IMR-90 (cell line): ENCODE results near the gene OPN5. TPM values are rescaled to one million over a fixed set of nuclear protein-coding genes. Genes with fewer than 3 reads are reported as not detected.

Experiments used
- ATAC-seq: fragments of 200-7000 bp; cut with Tn5 transposase; 2 replicates; pipeline ENCODE4 v1.9.1; 2020; ENCODE audit warnings: low read depth, mild to moderate bottlenecking, moderate library complexity
- BruUV-seq: library from RNA; stranded (reverse); fragments of 400-500 nt; replicated peaks from 2 replicates; lab custom pipeline; 2021; lab: Mats Ljungman, UMichigan
- CTCF ChIA-PET: fragments of 300-600 bp; formaldehyde crosslinking; extraction: SDS; loops from one replicate; lab custom pipeline; 2021; ENCODE audit warnings: antibody characterized with exemption; lab: Yijun Ruan, JAX
- POLR2A ChIA-PET: fragments of 300-600 bp; sonication (Branson Sonifier 250); formaldehyde crosslinking; loops from one replicate; lab custom pipeline; 2022; ENCODE audit warnings: antibody characterized with exemption; ENCODE audit not compliant: unreplicated experiment; lab: Charles Lee
- DNase-seq: peaks from one replicate; pipeline ENCODE4 v3.0.0; 2013
- H2AFZ ChIP-seq: replicated peaks from 2 replicates; pipeline ENCODE3; 2013; ENCODE audit warnings: low read length, mild to moderate bottlenecking; ENCODE audit not compliant: poor library complexity
- H2AK5ac ChIP-seq: 2 replicates; pipeline ENCODE4 v1.6.1; 2013; ENCODE audit warnings: low read depth, low read length, inconsistent platforms
- H2AK9ac ChIP-seq: replicated peaks from 2 replicates; pipeline ENCODE3; 2013; ENCODE audit warnings: mild to moderate bottlenecking, low read depth, low read length, moderate library complexity; ENCODE audit not compliant: poor library complexity
- H2BK120ac ChIP-seq: 2 replicates; pipeline ENCODE4 v1.6.1; 2013; ENCODE audit warnings: low read depth, low read length, inconsistent platforms
- H2BK15ac ChIP-seq: 3 replicates; pipeline ENCODE4 v1.6.1; 2013; ENCODE audit warnings: low read depth, low read length, inconsistent platforms
- H2BK20ac ChIP-seq: 2 replicates; pipeline ENCODE4 v1.6.1; 2013; ENCODE audit warnings: low read depth, mild to moderate bottlenecking, inconsistent platforms, low read length, moderate library complexity
- H2BK5ac ChIP-seq: 2 replicates; pipeline ENCODE4 v1.6.1; 2013; ENCODE audit warnings: mild to moderate bottlenecking, low read depth, low read length, inconsistent platforms; ENCODE audit not compliant: poor library complexity, severe bottlenecking
- H3K14ac ChIP-seq: replicated peaks from 2 replicates; pipeline ENCODE4 v1.6.1; 2013; ENCODE audit warnings: low read depth, low read length, inconsistent platforms
- H3K18ac ChIP-seq: 2 replicates; pipeline ENCODE4 v1.6.1; 2013; ENCODE audit warnings: low read depth, low read length, control low read depth
- H3K23ac ChIP-seq: 2 replicates; pipeline ENCODE4 v1.6.1; 2013; ENCODE audit warnings: low read depth, low read length, inconsistent platforms
- H3K27ac ChIP-seq: 2 replicates; pipeline ENCODE4 v1.5.1; 2013; ENCODE audit warnings: mild to moderate bottlenecking, control low read depth, low read length; ENCODE audit not compliant: insufficient read depth
- H3K27me3 ChIP-seq: 2 replicates; pipeline ENCODE4 v1.6.1; 2013; ENCODE audit warnings: low read length; ENCODE audit not compliant: control insufficient read depth, insufficient read depth
- H3K36me3 ChIP-seq: 2 replicates; pipeline ENCODE4 v1.6.1; 2013; ENCODE audit warnings: low read length, mixed read lengths; ENCODE audit not compliant: control insufficient read depth, insufficient read depth
- H3K4ac ChIP-seq: 2 replicates; pipeline ENCODE4 v1.6.1; 2013; ENCODE audit warnings: low read depth, low read length, inconsistent platforms
- H3K4me1 ChIP-seq: 2 replicates; pipeline ENCODE4 v1.6.1; 2013; ENCODE audit warnings: low read length, mixed read lengths; ENCODE audit not compliant: control insufficient read depth, insufficient read depth
- H3K4me2 ChIP-seq: 2 replicates; pipeline ENCODE4 v1.6.1; 2013; ENCODE audit warnings: low read depth, mild to moderate bottlenecking, control low read depth, low read length, moderate library complexity
- H3K4me3 ChIP-seq: 2 replicates; pipeline ENCODE4 v1.5.1; 2013; ENCODE audit warnings: low read depth, mild to moderate bottlenecking, control low read depth, low read length, moderate library complexity; ENCODE audit not compliant: insufficient read depth
- H3K56ac ChIP-seq: 2 replicates; pipeline ENCODE4 v1.6.1; 2013; ENCODE audit warnings: low read length, inconsistent platforms; ENCODE audit not compliant: insufficient read depth; ENCODE audit errors: extremely low read depth
- H3K79me1 ChIP-seq, 2 experiments: 2 replicates each; pipeline ENCODE4 v1.6.1; 2013; ENCODE audit warnings: low read length in 2 of 2, inconsistent platforms in 1 of 2, low read depth in 1 of 2
- H3K9ac ChIP-seq: 2 replicates; pipeline ENCODE4 v1.6.1; 2013; ENCODE audit warnings: low read depth, low read length, control low read depth
- H3K9me1 ChIP-seq: 2 replicates; pipeline ENCODE4 v1.6.1; 2013; ENCODE audit warnings: low read length, inconsistent platforms; ENCODE audit not compliant: insufficient read depth
- H3K9me3 ChIP-seq: 2 replicates; pipeline ENCODE4 v1.6.1; 2013; ENCODE audit warnings: low read length; ENCODE audit not compliant: control insufficient read depth, insufficient read depth
- H4K20me1 ChIP-seq: 2 replicates; pipeline ENCODE4 v1.6.1; 2013; ENCODE audit warnings: low read length, inconsistent platforms; ENCODE audit not compliant: insufficient read depth
- H4K5ac ChIP-seq: 2 replicates; pipeline ENCODE4 v1.6.1; 2013; ENCODE audit warnings: mild to moderate bottlenecking, low read depth, low read length, control low read depth
- H4K8ac ChIP-seq, 2 experiments: 2 replicates each; pipeline ENCODE4 v1.6.1; 2013; ENCODE audit warnings: low read depth in 2 of 2, low read length in 2 of 2, control low read depth in 1 of 2, inconsistent platforms in 1 of 2
- H4K91ac ChIP-seq: 2 replicates; pipeline ENCODE4 v1.6.1; 2013; ENCODE audit warnings: low read depth, low read length, inconsistent platforms; ENCODE audit not compliant: insufficient read depth
- BHLHE40 ChIP-seq: fragments of 150-350 bp; IDR thresholded peaks from 2 replicates; pipeline ENCODE4 v1.6.1; 2016; ENCODE audit warnings: mild to moderate bottlenecking, low read depth, low read length
- CTCF ChIP-seq: conservative IDR thresholded peaks from 2 replicates; pipeline ENCODE4 v1.5.1; 2012; ENCODE audit warnings: mild to moderate bottlenecking, low read depth, low read length, improper control_type of control experiment
- ELK1 ChIP-seq: fragments of 150-350 bp; IDR thresholded peaks from 2 replicates; pipeline ENCODE4 v1.6.1; 2016; ENCODE audit warnings: low read depth, mild to moderate bottlenecking, low read length, moderate library complexity, borderline replicate concordance
- MAZ ChIP-seq: IDR thresholded peaks from 2 replicates; pipeline ENCODE4 v1.6.1; 2012; ENCODE audit warnings: low read depth, mild to moderate bottlenecking, low read length, improper control_type of control experiment, moderate library complexity, borderline replicate concordance
- MXI1 ChIP-seq: IDR thresholded peaks from 2 replicates; pipeline ENCODE4 v1.6.1; 2012; ENCODE audit warnings: low read depth, mild to moderate bottlenecking, low read length, moderate library complexity, borderline replicate concordance
- POLR2A ChIP-seq: IDR thresholded peaks from 2 replicates; pipeline ENCODE4 v1.6.1; 2012; ENCODE audit warnings: mild to moderate bottlenecking, low read depth, low read length
- RCOR1 ChIP-seq: IDR thresholded peaks from 2 replicates; pipeline ENCODE4 v1.6.1; 2012; ENCODE audit warnings: mild to moderate bottlenecking, low read length, improper control_type of control experiment; ENCODE audit not compliant: insufficient replicate concordance
- SMC3 ChIP-seq: fragments of 150-350 bp; IDR thresholded peaks from 2 replicates; pipeline ENCODE4 v1.6.1; 2016; ENCODE audit warnings: low read depth, mild to moderate bottlenecking, antibody characterized with exemption, low read length, moderate library complexity
- USF2 ChIP-seq: fragments of 150-350 bp; IDR thresholded peaks from 2 replicates; pipeline ENCODE4 v1.6.1; 2017; ENCODE audit warnings: mild to moderate bottlenecking, antibody characterized with exemption, low read length, low read depth
- WGBS, 2 experiments: methylation state at CpG; one replicate each; pipeline versions ENCODE4 v1.1.5 to v1.1.7; 2013; ENCODE audit warnings: missing lambda C conversion rate in 2 of 2; ENCODE audit not compliant: insufficient read length in 1 of 2; ENCODE audit errors: extremely low coverage in 2 of 2; 5-methylcytosine and 5-hydroxymethylcytosine counted together
- dilution Hi-C: fragments of 300-500 bp; cut with HindIII; formaldehyde crosslinking; loops from one replicate; pipeline ENCODE4 v1.14.3; 2018; ENCODE audit warnings: low sequenced_read_pairs; ENCODE audit not compliant: unreplicated experiment
- in situ Hi-C: fragments of 300-500 bp; cut with MboI; formaldehyde crosslinking; loops from 3 replicates; pipeline ENCODE4 v1.14.3; 2019; ENCODE audit warnings: low sequenced_read_pairs, inconsistent platforms, mixed read lengths
- intact Hi-C: fragments of 100-400 bp; cut with micrococcal nuclease; formaldehyde crosslinking; loops from 2 replicates; pipeline ENCODE4 v1.10.0; 2022
- polyA plus RNA-seq, 3 experiments: library from polyadenylated mRNA; depleted of rRNA; stranded (reverse); fragments of >200 nt; gene quantifications; 2 replicates each; pipeline ENCODE4 v1.2.3, GENCODE V29; 2012; ENCODE audit warnings: low replicate concordance in 1 of 3
- total RNA-seq: library from RNA; depleted of rRNA; stranded (reverse); fragments of >200 nt; gene quantifications from 2 replicates; pipeline ENCODE4 v1.2.3, GENCODE V29; 2012

The OPN5 gene
- total and polyA plus RNA-seq, 2 of the 4 experiments (the other 2 are of a cell fraction) = not detected

- intact Hi-C loops (no loop called here), in situ Hi-C loops (loop anchor here (5.0 to 10.0 kb wide), 2 partner anchors 141 to 368 kb away; no protein-coding TSS in a partner anchor), dilution Hi-C loops (no loop called here)
- Histone ChIP-seq H4K5ac (no peak overlapping the region), H3K9me3 (no peaks in the 10 kb centered on the region), H3K4me3 (no peak overlapping the region), H4K8ac (no peak overlapping the region), H2AFZ (no peak overlapping the region), H2BK120ac (no peak overlapping the region), H3K4ac (no peak overlapping the region), H3K9me1 (no peaks in the 10 kb centered on the region), H2BK20ac (no peak overlapping the region), H3K14ac (no peak overlapping the region), H2BK5ac (no peak overlapping the region), H3K27me3 (peaks cover 2% of the 10 kb centered on the region; the same call in 1 of the 2 replicates), H3K9ac (no peak overlapping the region), H3K23ac (no peak overlapping the region), H3K36me3 (no peaks in the 10 kb centered on the region), H4K91ac (no peak overlapping the region), H3K4me2 (no peak overlapping the region), H2AK5ac (no peak overlapping the region), H2BK15ac (no peak overlapping the region), H3K18ac (no peak overlapping the region), H4K20me1 (no peaks in the 10 kb centered on the region), H3K79me1 (no peaks in the 10 kb centered on the region), H3K27ac (no peak overlapping the region), H3K56ac (no peak overlapping the region), H3K4me1 (no peaks in the 10 kb centered on the region), H2AK9ac (no peak overlapping the region)
- no CpG with 5 or more reads among the region's 5 CpGs for WGBS, 2 experiments
- DNase-seq (no peak), ATAC-seq (no peak)
- BruUV-seq = no TSS peak
- ChIA-PET CTCF (no interaction called here), POLR2A (no interaction called here)
- no peak for TF ChIP-seq MAZ
- TF ChIP-seq SMC3 = no peak
- no peak for TF ChIP-seq POLR2A
- TF ChIP-seq BHLHE40 = no peak
- no peak for TF ChIP-seq RCOR1
- no peak for TF ChIP-seq ELK1
- no peak for TF ChIP-seq CTCF
- no peak for TF ChIP-seq USF2
- no peak for TF ChIP-seq MXI1
Observed at GRCh38 chr6:47773005-47773404, 8.8 kb upstream of the OPN5 start.
